RWPE1 (cell line): ENCODE data around the gene MYORG.

Experiments
- CTCF ChIA-PET: fragments of 350-600 bp; sonication (Branson Sonifier 250); formaldehyde crosslinking; extraction: SDS; loops from one replicate; lab custom pipeline; 2021; lab: Yijun Ruan, JAX
- POLR2A ChIA-PET: fragments of 400-600 bp; formaldehyde crosslinking; extraction: SDS; loops from one replicate; lab custom pipeline; 2020; ENCODE audit warnings: antibody characterized with exemption; ENCODE audit not compliant: low non-redundant PET; lab: Yijun Ruan, JAX
- DNase-seq: peaks from one replicate; pipeline ENCODE4 v3.0.0; 2012; ENCODE audit warnings: low spot score
- H3K27ac ChIP-seq: fragments of 450-650 bp; 2 replicates; pipeline ENCODE4 v1.5.1; 2017
- CTCF ChIP-seq: fragments of 450-650 bp; conservative IDR thresholded peaks from 2 replicates; pipeline ENCODE4 v1.5.1; 2017; ENCODE audit warnings: low read depth, mild to moderate bottlenecking

The MYORG gene

GRCh38 chr9:34399729-34400128, 23.0 kb upstream of the MYORG start:
- ChIA-PET POLR2A (no interaction called here), CTCF (interaction anchor here (0.9 kb wide), 1 partner anchor 108 kb away, joined by 5 read pairs; no protein-coding TSS in a partner anchor)
- TF ChIP-seq CTCF, result no peak

GRCh38 chr9:34398875-34399274, 22.2 kb upstream of the MYORG start:
- DNase-seq, result no peak
- ChIA-PET POLR2A (no interaction called here), CTCF (interaction anchor here (0.6 kb wide), 1 partner anchor 293 kb away, joined by 3 read pairs; no protein-coding TSS in a partner anchor)
- H3K27ac ChIP-seq, result no peak overlapping the region
- TF ChIP-seq CTCF, result no peak

More at GRCh38 chr9:34399729-34400128, 23.0 kb upstream of the MYORG start:
- DNase-seq, result no peak
- H3K27ac ChIP-seq, result no peak overlapping the region

DNA sequence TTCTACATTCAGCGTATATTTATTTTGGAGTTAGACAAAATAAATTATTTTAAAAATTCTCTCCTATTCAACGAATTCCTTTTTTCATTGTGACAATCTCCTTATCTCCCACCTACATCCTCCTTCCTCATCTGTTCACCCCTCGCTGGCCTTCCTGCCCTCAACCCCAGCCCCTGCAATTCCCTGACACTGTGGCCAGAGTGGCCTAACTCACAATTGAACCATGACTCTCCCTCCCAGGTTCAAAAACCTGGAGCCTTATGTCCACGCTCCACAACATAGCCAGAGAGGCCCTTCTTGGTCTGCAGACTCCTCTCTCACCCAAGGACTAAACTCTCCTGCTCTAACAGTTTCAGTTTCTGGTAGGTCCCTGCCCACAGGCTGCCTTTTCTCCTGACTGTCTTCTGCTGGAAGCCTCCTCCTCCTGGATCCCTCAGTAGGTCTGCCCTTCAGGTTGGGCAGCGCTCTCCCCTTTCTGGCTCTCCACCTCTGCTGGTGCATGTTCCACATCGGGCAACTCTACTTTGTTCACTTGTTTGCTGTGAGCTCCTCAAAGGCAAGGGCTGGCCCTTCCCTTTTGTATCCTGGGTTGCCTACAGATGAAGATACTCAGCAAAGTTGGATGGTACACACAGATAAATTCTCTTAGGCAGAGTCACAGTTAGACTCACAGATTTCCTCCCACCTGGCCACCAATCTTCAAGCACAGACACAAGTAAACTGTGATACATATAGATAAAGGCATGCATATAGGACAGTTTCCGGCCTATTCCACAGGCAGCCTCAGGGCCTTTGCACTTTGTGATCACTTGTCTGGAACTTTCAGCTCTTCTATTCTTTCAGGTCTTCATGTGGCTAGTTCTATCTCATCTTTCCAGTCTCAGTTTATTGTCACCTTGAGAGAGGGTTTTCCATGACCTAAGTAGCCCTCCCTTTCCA, 19.8 kb upstream of the MYORG start:
- TF ChIP-seq CTCF, result no peak
- H3K27ac ChIP-seq, result no peak overlapping the region
- ChIA-PET POLR2A (no interaction called here), CTCF (interaction anchor here (0.8 kb wide), 1 partner anchor 88 kb away, joined by 3 read pairs; no protein-coding TSS in a partner anchor)
- DNase-seq, result no peak

DNA sequence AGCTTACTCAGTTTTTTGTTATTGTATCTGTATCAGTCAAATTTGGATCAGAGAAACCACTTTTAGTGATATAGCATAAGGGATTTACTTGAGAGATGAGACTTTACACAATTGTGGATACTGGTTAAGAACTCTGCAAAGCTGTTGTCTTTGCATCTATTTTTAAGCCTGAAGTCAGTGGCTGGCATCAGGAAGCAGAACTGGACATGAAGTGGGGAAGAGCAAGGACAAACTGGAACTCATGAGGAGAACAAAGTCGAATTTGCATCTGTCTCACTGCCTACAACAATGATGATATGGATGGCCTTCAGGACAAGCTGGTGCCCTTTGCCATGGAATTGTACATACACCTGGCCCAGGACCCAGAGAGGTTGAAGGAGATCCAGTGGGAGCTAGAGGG, 15.8 kb upstream of the MYORG start:
- no peak overlapping the region for H3K27ac ChIP-seq
- ChIA-PET POLR2A (no interaction called here), CTCF (interaction anchor here (0.6 kb wide), 1 partner anchor 60 kb away, joined by 3 read pairs; no protein-coding TSS in a partner anchor)
- TF ChIP-seq CTCF, result no peak
- no peak for DNase-seq

- TF ChIP-seq CTCF, result no peak
Observed at GRCh38 chr9:34387239-34387638, 10.5 kb upstream of the MYORG start.

DNA sequence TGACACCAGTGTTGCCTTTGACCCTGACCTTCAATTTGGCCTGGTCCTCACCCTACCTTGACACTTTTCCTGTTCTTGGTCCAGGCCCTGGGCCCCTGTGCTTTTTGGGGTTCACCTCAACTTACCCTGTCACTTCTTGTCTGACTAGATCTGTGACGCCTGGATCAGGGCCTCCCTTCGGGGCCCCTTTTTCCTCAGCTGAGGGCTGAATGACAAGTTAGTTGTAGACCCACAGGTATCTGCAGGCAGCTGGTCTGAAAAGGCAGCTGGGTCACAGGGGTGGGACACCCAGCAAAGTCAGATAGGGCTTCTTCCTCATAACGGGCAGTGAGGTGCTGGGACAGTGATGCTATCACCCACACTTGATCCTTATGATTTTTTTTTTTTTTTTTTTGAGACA, 10.0 kb upstream of the MYORG start:
- POLR2A ChIA-PET, result interaction anchor here (0.6 kb wide), 1 partner anchor 17 kb away, joined by 11 read pairs; no protein-coding TSS in a partner anchor
- CTCF ChIA-PET, result no interaction called here
- DNase-seq, result no peak
- TF ChIP-seq CTCF, result no peak
- no peak overlapping the region for H3K27ac ChIP-seq

More at GRCh38 chr9:34387239-34387638, 10.5 kb upstream of the MYORG start:
- H3K27ac ChIP-seq, result no peak overlapping the region
- no peak for DNase-seq
- POLR2A ChIA-PET, result no interaction called here
- CTCF ChIA-PET, result interaction anchor here (0.7 kb wide), 1 partner anchor 17 kb away, joined by 5 read pairs; no protein-coding TSS in a partner anchor
